ENCODE measurements around the gene KRT82. TPM values are rescaled to one million over a fixed set of nuclear protein-coding genes. Genes with fewer than 3 reads are reported as not detected.
A peak's percentile ranks its signal among the peaks of the same experiment; 100 is the strongest.

Gene KRT82
- total RNA-seq, 1 experiment from 2014 or later: not detected

GRCh38 chr12:52436000-52436827 lies 30.1 kb upstream of the KRT82 start:
- no peak for DNase-seq (ENCODE audit: low spot score)

- DNase-seq (ENCODE audit: low spot score): no peak
Measured at GRCh38 chr12:52435659-52435999, 29.5 kb upstream of the KRT82 start.

DNA sequence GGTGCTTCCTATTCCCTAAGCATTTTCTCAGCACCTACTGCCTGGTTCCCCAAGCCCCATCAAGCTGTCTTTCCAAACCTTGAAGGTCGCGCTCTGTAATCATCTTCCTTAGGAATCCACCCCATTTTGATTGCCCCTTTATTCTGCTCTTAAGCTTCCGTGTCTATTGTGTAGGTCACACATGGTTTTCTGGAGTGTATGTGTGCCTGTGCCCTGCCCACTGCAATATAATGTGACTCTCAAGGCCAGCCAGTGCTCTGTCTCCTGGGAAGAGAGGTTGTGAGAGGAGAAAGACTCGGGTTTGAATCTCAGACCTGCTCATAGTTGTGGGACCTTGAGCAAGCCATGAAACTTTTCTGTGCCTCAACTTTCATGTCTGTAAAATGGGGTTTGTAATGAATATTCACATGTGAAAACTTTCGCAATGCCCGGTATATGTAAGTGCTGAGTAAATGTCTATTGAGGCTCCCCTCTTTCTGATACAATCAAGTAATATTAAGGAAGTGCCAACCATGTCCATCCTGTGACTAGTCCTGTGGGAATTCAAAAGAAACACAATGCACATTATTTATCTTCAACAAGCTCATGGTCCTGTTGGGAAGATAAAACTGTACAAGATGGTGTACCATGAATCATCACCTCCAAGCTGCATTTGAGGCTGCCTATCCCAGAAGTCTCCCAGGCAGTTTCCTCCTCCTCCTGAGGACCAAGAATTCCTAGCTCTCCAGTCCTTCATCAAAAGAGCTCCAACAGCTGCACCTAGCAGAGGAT lies 28.8 kb upstream of the KRT82 start:
- DNase-seq (ENCODE audit: low spot score): no peak

DNA sequence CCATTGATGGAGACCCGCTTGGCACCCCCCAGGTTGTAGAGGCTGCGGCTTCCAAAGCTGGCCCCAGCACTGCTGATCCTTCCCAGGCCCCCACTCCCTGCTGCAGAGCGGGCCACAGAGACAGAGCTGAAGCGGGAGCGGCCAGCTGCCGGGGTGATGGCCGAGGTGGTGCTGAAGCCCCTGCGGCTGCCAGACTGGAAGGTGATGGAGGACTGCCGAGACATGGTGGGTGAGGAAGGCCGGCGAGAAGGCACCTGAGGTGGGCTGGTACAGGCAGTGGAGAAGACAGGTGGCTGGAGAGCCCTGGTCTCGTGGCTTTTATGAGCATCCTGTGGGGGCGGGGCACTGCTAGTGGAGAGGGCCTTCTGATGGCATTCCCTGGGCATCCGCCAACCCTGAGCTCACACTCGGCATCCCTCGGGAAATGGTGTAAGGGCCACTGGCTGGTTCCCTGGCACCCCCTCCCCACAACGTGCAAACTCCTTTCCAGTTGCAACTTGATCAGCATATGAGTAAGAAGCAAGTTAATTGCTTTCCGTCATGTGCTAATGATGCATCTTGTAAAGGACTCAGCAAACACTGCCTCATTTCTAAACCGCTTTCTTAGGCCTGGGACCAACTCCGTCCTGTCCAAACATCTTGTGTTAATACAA lies 28.1 kb upstream of the KRT82 start, which contains the start of gene KRT75:
Gene KRT75 (minus strand): TSS at position 291 of the 653 bp plus-strand sequence. CDS start 67 bp downstream, at position 224.
- no peak for DNase-seq (ENCODE audit: low spot score)

DNA sequence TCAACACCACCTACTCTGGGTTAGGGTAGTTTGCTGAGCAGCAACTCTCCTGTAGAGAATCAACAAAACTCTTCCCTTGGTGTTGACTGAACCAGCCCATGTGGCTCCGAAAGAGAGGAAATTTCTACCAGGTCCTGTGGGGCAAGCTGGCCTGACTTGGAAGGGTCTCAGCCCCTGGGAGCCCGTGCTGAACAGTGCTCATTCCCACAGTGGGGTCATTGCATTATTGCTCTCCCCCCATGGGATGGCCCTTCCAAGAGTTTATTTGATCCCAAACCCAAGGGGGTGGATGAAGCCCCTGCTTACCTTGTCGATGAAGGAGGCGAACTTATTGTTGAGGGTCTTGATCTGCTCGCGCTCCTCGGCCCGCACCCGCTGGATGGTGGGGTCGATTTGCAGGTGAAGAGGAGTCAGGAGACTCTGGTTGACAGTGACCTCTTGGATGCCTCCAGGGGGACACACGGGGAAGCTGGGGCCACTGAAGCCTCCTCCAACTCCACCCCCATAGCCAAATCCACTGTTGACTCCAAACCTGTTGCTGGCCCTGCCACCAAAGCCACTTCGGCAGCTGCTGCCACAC lies 27.5 kb upstream of the KRT82 start:
- DNase-seq (ENCODE audit: low spot score): no peak

DNA sequence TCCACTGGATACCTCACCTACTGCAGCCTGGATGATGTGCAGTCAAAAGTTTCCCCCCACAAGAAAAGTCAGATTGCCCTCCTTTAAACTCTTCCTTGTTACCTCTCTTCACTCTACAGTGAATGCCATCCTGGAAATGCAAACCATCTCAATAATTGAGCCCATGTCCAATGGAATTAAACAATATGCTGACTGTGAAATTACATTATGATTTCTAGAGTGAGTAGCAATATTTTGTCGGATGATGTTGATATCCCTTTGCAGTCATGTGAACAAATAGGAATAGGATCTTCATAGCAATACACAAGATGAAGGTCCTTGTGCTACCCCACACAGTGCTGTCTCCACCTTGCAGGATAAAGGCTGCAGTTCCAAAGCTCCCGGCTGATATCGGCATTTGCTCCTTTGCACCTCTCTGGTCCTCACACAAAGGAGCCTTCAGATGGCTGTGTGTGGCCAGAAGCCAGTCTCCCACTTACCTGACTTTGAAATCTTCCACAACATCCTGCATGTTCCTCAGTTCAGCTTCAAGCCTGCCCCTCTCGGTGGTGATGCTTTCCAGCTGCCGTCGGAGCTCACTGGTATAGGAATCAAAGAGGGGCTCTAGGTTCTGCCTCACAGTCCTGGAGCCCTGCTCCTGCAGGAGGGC lies 26.5 kb upstream of the KRT82 start:
- no peak for DNase-seq (ENCODE audit: low spot score)

GRCh38 chr12:52428121-52428520 lies 22.0 kb upstream of the KRT82 start:
- DNase-seq (ENCODE audit: low spot score): peak; percentile 27

- DNase-seq (ENCODE audit: low spot score): no peak
Measured at GRCh38 chr12:52427083-52427482, 20.9 kb upstream of the KRT82 start.

DNA sequence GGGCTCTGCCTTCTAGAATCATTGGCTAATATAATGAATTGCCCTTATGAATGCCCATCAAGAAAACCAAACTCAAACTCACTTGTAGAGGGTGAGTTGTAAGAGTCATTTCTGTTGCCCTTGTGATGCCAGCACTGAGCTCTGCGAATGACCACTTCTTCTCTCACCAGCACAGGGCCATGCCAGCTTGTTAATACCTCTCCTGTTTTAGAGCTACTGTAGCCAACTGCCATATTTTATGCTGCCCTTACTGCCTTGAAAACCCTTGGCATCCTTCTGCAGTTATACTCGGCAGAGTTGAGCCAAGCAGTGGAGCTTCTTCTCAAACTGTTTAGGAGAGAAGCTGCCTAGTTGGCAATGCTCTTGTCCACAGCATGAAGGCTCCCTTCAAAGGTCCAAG lies 19.9 kb upstream of the KRT82 start:
- no peak for DNase-seq (ENCODE audit: low spot score)

GRCh38 chr12:52425466-52425865 lies 19.3 kb upstream of the KRT82 start:
- no peak for DNase-seq (ENCODE audit: low spot score)

GRCh38 chr12:52423661-52424500 lies 17.7 kb upstream of the KRT82 start:
- no peak for DNase-seq (ENCODE audit: low spot score)

GRCh38 chr12:52423035-52423434 lies 16.9 kb upstream of the KRT82 start:
- DNase-seq (ENCODE audit: low spot score): no peak

DNA sequence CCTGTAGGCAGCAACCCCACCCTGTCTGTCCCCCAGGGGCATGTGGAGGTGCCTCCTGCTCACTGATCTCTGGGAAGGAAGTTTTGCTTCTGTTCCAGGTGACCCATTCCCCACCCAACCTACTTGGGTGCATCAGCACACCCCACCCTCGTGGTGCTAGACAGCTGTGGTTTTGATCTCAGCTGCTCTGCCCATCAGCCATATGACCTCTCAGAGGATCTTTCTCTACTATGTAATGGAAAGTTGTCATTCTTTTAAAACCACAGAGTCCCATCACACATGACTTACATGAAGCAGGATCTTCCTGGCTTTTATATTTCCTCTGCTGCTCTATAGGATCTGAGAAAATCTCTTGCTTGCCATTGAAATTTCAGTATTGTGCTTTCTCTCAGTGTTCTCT lies 13.5 kb upstream of the KRT82 start:
- DNase-seq (ENCODE audit: low spot score): no peak

DNA sequence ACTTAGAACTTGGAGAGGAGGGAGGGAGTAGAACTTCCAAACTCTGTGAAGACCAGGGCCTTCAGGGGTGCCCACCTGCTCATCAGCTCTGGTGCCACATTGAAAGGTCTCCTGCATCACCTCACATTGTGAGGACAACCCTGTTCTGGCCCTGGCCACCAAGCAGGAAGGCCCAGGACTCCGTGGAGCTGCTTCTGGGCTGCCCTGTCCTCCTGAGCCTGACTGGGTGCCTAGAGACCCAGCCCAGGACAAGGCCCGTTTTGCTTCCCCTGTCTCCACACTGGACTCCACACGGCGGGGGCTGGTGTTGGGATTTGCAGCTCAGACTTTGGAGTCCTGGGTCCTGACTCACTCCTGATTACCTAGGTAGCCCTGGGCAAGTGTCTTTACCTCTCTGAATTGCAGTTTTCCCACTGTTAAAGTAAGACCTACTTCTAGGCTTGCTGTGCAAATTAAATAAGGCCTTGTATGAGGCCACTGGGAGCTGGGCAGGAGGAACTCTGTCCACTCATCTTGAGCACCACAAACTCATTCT lies 12.5 kb upstream of the KRT82 start:
- no peak for DNase-seq (ENCODE audit: low spot score)

DNA sequence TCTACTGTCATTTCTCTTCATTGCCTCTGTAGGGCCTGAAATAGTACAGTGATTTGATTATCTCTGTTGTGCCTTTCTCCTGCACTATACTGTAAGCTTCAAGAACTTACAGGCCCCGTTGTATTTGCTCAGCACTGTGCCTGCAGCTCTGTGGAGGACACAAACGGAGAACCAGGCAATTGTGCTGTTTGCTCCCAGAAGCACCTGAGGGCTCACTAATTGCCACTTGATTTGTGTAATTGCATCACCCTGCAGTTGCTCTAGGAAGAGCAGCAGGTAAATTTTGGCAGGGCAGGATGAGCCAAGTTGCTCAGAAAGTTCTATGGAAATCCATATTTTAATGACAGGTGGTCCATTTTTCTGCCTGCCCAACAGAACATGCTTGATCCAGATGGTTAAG lies 11.6 kb upstream of the KRT82 start:
- DNase-seq (ENCODE audit: low spot score): no peak

DNA sequence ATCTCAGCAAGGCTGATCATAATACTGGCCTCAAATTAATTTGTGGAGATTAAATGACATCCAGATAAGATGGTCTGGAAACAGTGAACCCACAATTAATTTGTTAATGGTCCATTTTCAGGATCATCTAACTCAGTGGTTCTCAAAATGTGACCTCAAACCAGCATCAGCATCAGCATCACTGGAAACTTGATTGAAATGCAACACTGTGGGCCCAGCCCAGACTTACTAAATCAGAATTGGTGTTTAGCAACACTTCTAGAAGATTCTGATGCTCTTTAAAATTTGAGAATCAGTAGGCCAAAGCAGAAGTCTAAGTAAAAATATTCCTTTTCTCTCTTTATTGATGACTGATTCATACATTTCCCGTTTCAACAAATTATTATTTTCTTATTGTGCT lies 10.7 kb upstream of the KRT82 start:
- no peak for DNase-seq (ENCODE audit: low spot score)

DNA sequence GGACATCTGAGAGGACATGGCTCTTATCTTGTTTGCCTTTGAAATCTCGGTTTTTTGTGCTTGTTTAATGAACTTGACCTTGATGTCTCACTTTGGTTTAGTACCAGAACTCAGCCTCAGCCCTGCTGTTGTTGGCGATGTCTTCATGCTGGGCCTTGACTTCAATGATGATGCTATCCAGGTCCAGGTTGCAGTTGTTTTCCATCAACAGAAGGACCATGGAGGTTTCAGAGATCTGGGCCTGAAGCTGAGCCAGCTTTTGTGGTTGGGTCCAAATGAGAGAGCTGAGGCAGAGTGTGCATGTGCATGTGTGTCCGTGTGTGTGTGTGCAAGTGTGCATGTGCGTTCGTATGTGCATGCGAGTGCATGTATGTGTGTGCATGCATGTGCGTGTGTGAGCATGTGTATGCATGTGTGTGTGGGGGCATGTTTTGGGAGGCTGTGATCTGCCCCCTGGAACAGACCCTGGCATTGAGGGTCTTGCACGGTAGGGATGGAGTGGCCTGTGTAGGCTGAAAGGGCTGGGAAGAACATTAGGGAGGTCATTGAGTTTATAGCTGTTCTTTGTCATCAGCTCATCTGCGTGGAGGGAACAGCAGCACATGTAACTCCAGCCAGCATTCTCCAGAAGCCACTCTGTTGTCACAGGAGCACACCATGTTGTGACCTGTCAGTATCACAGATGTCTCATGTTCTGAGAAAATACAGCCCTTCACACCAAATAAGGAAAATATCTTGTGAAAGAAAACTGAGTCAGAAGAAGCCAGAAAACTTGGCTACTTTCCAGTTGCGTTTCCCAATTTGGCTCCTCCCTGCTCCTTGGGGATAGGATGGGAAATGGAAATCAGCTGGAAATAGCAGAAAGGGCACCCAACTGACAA lies 10.0 kb upstream of the KRT82 start:
- DNase-seq (ENCODE audit: low spot score): no peak

DNA sequence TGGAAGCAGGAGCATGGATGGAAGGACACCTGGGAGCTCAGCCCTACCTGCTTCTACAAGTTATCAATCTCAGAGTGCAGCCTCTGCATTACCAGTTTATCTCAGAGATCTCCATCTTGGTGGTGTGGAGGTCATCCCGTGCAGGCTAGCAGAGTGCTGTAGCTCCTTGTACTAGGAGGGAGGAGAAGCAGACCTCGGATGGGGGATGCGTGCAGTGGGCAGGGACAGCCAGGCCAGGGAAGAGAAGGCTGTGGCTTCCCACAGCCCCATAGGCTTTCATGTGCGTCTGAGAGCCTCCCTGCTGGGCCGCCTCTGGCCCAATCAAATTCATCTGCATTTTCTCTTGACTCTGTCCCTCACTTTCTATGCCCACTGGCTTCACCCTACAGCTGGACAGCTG lies 8.8 kb upstream of the KRT82 start:
- no peak for DNase-seq (ENCODE audit: low spot score)

DNA sequence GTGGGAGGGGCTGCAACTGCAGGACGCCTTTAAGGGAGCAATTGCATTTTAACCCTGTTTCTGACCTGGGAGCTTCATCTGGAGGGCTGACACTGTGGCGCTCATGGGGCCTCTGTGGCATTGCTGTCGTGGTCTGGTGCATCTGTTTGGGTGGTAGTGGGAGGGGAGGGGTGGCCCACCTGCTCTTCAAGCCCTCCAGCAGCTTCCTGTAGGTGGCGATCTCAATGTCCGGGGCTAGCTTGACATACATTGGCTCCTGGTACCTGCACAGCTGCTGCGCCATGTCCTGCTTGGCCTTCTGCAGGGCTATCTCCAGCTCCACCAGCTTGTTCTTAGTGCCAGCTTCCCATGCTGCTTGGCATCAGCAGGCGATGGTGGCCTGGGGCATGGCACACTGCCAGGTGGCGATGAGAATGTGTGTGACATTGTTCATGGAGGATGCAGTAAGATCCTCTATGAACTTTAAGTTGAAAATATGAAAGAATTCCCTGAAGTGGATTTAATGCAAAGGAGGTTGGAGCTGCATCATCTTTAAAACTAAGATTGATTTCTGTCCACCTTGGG lies 7.7 kb upstream of the KRT82 start:
- DNase-seq (ENCODE audit: low spot score): no peak
